Posterior cingulate gyrus (tissue), 11 donors: Measurements from ENCODE around the gene UTS2B.

ENCODE experiments used
- DNase-seq, 10 donors: peaks; one replicate each; pipeline versions ENCODE4 v3.0.0 to v3.0.0-alpha.2; 2020 to 2021; ENCODE audit warnings: mixed read lengths in 3 of 10
- intact Hi-C: fragments of 100-400 bp; cut with DNase I; formaldehyde crosslinking; loops from one replicate; pipeline ENCODE4 v1.15.1; 2023

The UTS2B gene, protein sequence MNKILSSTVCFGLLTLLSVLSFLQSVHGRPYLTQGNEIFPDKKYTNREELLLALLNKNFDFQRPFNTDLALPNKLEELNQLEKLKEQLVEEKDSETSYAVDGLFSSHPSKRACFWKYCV

DNA sequence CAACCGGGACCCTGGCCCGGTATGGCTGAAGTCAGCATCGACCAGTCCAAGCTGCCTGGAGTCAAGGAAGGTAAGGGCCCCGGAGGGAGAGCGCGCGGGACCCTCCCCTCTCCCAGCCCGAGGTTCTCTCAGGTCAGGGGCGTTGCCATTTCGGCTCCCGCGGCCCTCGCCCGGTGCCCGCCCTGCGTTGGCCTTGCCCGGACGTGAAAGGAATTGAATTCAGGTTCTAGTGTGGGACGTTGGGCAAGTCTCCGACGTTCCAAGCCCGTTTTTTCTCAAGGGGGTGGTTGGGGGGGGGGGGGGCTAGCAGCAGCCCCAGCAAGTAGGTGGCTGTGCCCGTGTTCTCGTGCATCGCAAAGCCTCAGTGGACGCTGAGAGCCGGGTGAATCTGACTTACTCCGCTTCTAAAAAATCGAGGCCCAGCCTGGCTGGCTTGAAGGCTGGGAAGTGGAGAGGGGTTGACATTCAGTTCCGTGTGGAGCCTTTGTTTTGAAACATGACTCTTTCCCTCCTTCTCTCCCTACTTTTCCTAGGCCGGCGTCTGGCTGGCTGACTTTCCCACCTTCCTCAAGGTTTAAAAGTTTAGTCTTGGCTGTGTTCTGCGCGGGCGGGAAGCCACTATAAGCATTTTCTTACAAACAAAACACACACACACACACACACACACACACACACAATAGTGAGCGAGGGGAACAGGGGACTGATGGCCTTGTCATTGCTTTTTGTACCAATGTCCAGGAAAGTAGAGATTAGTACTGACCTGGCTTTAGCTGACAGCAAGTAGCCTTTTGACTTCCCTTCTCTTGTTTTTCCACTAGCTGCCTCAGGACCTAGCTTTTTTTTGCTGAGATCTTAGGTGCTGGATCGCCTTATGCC, at the start of gene UTS2B:
Gene UTS2B (minus strand): TSS at position 873 of the 876 bp plus-strand sequence. CDS start 48,337 bp downstream, outside the sequence.
- DNase-seq, result peak in 9 of 10 donors; percentile 11 to 87 (median 26)
- intact Hi-C loops, result no loop called here

DNA sequence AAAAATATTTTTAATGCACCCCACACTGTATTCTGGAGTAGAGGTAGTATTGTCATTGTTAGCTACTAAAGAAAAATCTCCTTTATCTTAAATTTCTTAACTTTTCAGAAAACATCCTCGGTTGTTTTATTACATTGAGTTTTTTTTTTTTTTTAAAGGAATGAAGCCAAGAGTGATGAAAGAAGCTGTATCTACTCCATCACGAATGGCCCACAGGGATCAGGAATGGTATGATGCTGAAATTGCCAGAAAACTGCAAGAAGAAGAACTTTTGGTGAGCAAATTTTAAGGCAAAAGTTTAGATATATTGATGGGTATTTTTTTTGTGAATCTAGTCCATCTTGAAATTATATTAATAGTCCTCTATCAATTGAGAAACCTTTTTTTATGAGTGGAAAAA, 49.7 kb upstream of the UTS2B start:
- intact Hi-C loops, result loop anchor here (10.0 kb wide), 1 partner anchor 135 kb away; no protein-coding TSS in a partner anchor
- no peak for DNase-seq

DNA sequence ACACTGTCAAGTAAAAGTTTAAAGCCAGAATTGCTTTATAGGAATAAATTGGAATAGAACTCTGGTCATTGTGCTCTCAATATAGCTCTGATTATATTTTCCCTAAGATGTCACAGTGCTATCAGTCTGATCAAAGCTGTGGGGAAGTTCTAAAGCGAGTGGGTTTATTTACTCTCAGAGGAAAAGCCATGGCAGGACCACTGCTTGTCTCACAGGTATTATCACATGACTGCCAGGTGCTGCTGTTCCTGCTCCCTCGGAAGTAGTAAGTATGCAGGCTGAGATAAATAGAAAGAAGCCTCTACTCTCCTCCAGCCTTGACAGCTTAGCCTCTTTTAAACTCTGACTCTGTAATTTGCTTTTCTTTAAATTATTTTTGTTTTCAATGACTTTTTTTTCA, 49.1 kb upstream of the UTS2B start:
- DNase-seq, result no peak
- intact Hi-C loops, result no loop called here

DNA sequence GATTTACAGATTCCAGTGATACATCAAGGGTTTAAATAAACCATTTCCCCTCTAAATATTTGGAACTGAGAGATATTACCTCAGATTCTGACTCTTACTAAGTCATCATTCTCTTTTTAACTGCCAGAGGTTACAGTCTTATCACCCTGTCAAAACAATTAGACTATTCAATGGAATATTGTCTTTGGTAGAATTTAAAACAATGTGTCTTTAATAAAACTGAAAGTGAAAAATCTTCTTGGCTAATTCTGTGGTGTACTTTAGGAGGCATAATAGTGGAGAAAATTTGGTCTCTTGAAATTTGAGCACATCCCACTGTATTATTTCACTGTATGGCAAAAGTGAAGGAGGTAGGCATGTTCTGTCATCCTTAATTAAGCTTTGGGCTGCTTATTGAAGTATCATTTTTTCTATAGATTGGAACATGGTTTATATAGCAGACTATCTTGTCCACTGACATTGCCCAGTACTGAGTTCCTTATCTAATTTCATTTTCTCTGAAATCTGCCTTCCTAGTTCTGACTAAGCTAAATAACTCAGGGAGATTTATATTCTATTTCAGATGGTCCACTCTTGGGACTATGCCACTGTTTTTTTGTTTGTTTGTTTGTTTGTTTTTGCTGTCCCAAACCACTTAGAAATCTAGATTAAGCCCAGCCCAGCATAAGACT, 48.0 kb upstream of the UTS2B start:
- no peak for DNase-seq
- intact Hi-C loops, result no loop called here

DNA sequence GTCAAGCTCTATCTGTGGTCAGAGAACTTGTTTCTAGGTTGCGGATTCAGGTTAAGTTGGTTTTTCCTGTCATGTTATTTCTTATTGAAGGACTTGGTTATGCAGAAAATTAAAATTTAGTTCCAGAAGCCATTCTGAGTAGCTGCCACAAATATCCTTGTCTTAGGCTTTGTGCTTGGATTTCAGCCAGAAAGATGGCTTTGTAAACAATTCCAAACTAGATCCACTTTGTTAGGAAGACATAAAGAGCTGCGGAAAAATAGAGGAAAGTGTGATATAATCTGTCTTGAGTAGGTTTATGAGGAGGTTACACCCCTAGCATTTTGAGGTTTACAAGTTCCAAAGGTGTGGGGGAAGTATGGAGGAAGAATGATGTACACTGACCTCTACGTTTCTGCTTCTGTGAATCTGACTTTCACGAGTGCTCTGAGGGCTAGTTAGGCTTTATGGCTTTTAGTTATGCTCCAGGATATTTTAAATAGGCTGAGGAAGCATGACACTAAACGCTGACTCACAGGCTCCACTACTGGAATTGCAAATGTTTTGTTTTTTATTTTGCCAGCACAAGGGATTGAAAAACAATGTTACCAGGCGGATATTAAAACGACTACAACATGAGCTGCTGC, 46.3 kb upstream of the UTS2B start:
- intact Hi-C loops, result no loop called here
- DNase-seq, result no peak

DNA sequence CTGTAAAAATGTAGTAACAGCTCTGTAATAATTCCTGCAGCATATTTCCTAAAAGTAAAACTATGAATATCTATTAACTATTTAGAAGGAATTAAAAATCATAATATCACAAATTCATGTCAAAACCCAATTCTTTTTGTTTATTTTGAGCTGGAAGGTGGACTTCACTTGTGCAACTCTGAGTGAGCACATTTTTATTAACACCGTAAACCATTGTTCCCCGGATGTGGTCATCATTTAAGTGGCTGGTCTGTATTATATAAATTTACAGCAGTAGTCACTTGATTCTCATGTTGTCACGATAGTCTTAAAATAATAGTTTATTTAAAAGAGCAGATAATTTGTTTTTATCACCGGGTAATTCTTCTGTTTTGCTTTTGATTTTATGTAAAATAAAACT, 43.0 kb upstream of the UTS2B start:
- no peak for DNase-seq
- intact Hi-C loops, result no loop called here

DNA sequence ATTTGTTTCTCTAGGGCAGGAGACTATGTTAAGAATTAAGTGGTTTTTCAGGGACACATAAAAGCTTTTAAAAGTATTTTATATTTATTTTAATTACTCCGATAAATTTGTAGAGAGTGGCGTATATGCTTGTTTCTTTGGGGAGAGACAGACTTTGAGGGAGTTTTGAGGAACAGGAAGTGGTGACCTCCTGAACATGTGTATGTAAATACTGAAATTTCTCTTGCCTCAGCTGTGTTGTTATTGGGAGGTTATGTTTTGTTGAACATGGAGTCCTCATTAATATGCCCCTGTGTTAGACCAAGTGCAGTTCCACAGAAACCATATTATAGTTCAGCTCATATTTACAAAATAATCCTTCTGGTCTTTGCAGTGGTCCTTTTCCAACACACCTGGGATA, 41.8 kb upstream of the UTS2B start:
- no peak for DNase-seq
- intact Hi-C loops, result no loop called here

DNA sequence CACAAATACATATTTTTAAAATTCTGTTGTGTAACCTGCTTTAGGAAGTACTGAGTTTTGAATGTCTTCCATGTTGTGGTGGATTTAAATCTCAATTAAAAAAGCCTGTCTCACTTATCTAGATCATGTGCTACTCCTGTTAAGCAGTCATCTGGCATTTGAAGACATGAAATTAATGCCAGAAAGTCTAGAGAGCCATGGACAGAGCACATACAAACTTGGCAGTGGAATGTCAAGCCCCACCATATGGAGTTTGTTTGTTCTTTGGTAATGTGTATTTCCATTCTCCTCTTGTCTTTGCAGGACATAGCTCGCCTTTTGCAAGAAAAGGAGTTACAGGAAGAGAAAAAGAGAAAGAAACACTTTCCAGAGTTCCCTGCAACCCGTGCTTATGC, 39.3 kb upstream of the UTS2B start:
- intact Hi-C loops, result no loop called here
- DNase-seq, result no peak

DNA sequence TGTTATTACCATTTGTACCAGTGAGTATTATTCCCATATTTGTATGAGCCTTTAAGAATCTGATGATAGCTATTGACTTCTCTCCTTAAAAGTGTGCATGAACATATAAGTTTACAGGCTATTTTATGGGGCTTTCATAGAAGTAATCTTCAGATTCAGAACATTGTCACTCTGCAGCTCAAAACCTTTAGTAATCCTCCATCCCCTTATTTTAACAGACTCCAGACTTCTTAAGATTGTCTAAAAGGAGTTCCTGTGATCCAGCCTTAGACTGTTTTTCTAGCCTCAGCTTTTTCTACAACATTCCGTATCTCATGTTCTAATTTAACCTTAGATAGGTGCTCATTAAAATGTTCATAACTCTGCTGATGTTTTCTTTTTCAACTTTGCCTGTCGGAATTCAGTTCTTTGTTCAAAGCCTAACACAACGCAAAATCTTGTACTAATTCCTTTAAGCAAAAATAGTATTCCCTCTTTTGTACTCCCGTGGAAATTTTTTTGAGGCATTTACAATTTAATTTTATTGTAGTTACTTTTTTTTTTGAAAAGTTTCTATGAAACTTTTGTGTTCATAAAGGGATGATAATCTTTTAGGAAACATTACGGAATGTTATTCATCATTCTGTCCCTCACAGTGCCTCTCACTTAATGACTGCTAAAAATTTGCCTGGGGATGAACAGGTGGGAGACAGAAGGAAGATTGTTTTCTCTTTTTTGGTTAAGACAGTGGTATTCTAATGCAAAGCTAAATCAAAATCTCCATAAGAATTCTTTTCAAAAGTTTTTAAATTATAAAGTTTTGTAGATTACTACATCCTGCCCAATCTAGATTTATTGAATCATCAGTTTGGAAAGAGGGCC, 38.7 kb upstream of the UTS2B start:
- intact Hi-C loops, result no loop called here
- DNase-seq, result no peak

DNA sequence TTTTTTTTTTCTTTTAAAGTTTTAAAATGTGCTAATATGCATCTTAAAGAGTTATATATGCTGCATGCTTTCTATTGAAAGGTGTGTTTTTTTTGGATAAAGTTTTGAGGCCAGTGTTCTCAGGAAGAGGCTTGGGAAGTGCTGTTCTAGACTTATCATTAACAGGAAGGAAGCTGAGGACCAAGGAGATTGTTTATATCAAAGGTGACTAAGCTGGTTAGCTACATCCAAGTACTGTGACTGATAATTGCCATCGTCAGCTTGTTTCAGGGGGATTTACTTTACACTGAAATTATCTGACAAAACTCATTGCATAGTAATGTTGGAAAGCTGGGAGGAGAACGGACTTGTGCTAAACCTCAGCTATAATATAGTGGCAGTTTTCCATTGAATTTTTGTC, 36.3 kb upstream of the UTS2B start:
- no peak for DNase-seq
- intact Hi-C loops, result no loop called here

DNA sequence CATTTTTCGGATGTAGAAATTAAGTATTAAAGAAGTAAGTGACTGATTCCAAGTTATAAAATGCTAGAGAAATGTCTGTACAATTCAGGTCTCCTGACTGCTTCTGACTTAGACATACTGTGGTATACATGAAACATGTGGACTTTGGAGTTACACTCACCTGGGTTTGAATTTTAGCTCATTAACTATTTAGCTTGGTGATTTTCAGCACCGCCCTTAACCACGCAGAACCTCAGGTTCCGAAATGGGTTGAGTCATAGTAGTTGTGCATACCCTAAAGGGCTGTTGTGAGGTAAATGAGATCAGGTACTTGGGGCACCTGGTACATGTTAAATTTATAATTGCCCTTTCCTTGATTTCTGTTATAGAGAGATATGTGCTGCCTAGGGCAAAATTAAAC, 32.9 kb upstream of the UTS2B start:
- DNase-seq, result no peak
- intact Hi-C loops, result no loop called here

DNA sequence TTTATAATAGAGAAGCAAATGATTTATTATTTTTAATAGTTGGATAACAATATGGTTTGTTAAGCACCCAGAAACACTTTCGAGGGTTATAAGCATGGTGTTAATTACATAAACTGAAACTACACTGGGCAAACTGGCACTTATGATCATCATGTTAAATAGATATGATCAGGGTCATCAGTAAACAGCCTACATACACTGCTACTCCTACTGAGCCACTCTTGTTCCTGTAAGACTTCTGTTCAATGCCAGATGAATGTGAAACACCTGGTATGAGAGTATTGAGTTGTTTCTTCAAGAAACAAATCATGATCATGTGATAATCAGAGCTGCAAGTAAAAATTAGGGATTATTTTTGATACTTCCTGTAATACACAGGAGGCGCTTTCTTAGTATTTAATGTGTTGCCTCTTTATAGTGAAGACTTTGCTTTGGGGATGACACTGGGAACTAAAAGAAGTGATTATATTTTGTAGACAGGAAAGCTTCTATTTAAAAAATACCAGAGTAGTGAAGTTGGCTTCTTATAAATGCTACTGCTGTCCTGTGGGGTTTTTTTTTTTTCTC, 32.3 kb upstream of the UTS2B start:
- no peak for DNase-seq
- intact Hi-C loops, result no loop called here

DNA sequence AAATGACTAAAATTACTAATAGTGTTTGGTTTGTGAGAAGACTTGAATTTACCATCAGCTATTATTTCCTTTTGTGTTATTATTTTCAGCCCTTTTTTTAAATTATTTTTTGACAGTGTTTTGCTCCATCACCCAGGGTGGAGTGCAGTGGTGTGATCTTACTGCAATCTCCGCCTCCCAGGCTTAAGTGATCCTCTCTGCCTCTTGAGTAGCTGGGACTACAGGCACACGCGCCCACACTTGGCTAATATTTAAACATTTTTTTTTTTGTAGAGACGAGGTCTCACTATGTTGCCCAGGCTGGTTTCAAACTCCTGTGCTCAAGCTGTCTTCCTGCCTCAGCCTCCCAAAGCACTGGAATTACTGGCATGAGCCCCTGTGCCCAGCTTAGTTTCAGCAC, 31.7 kb upstream of the UTS2B start:
- DNase-seq, result no peak
- intact Hi-C loops, result no loop called here

DNA sequence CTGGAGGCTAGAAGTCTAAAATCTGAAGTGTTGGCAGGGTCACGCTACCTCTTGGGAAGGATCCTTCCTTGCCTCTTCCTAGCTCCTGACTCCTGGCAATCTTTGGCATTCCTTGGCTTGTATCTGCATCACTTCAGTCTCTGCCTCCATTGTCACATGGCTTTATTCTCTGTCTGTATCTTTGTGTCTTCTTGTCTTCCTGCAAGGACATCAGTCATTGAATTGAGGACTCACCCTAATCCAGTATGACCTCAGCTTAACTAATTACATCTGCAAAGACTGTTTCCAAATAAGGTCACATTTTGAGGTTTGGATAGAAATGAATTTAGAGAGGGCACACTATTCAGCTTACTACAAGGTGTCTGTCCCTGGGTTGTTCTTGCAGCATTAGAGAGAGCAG, 31.1 kb upstream of the UTS2B start:
- DNase-seq, result no peak
- intact Hi-C loops, result no loop called here

DNA sequence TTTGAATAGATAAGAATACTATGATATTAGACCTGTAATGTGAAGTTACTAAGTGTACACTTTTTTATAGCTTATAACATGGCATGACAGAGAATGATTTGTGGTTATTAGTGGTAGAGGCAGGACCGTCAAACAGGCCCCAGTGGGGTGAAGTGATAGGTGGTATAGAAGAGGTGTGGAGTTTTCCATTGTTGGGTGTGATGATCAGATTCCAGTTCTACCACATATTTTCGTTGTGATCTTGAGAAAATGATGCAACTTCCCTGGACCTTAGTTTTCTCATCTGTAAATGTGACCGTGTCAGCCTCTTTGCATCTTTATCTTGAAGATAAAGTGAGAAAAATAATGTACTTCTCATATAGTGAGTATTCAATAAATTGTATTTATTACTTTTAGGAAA, 30.3 kb upstream of the UTS2B start:
- intact Hi-C loops, result no loop called here
- no peak for DNase-seq

DNA sequence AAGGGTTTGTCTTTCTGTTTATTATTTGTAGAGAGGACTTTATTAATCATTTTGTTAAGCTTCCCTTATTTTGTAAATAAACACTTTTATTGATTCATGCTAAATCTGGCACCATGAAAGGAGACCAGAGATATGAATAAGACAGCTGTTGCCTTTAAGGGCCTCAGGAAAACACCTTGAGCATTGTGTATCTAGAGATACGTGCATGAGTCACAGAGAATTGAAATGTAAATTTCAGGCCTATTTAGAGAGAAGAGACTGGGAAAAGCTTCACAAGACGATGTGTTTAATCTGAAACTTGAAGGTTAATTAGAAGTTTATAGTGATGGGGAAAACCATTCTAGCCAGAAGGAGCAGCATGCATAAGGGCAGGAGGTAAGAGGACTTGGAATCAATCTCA, 28.6 kb upstream of the UTS2B start:
- intact Hi-C loops, result no loop called here
- no peak for DNase-seq

DNA sequence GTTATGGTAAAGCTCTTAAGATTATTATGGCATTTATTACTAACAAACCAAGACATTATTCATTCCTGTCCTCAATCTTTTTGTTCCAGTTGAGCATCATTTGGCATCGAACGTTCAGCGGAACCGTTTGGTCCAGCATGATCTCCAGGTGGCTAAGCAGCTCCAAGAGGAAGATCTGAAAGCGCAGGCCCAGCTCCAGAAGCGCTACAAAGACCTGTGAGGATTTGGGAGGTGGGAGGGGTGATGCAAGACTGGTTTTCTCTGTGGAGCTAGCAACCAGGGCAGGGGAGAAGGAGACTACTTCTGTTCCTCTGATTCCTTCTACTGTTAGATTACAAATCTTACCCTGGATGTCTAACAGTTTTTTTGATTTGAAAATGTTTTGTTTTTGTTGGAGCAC, 27.6 kb upstream of the UTS2B start:
- intact Hi-C loops, result no loop called here
- DNase-seq, result peak in 1 of 10 donors; percentile 51

DNA sequence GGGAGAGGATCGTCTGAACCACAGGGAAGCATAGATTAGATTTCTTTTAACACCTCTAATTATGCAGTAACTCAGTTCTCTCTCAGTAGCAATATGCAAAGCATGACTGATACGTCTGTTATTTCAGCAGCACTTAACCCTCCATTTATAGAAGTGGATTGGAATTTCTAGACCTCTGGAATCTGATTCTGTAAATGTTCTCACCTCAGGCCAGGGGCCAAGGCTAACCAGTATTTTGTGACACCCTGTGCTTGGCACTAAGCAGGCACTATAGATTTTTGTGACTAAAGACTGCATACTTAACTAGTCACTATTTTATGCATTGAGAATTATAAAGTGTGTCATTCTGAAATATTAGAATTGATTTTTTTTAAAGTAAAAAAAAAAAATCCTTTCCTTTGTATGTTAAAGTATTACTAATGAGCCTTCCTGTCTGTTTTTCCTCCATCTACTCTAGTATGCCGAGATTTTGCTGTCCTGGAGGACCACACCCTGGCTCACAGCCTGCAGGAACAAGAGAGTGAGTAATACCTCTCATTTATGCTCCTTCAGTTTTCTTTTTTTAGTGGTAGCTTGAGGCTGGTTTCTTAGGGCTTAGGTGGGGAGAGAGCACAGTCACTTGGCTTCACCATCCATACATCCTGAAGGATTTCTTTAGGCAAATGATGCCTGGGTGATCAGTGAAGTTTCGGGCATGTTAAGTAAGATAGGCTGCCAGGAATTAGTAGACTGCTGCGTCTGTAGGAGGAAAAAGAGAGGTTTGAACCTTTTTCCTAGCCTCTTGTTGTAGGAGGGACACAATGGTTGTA, 26.5 kb upstream of the UTS2B start:
- no peak for DNase-seq
- intact Hi-C loops, result no loop called here

DNA sequence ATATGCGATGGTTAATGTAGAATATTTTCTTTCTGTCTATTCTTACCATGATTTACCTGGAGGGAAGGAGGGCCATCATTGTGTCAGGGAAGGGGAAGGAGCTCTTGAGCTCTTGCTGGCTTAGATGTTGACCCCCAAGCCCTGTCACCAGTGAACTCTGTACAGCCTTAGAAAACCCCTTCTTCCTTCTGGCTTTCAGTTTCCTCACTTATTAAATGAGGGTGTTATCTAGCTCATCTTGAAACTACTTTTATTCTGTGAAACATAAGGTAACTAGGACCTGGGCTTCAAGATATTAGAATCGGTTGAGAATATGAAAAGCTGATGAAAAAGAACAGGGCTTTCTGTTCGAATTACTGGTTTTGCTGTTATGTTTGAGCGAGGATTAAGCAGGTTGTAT, 25.1 kb upstream of the UTS2B start:
- DNase-seq, result no peak
- intact Hi-C loops, result no loop called here
